ENCODE data around the gene CAVIN1. TPM values are rescaled to one million over a fixed set of nuclear protein-coding genes. Genes with fewer than 3 reads are reported as not detected.
"Not testable (repeated sequence)": the region's sequence is repeated elsewhere in the genome, so short reads cannot be mapped to it uniquely, and the experiment has no call there.

The CAVIN1 gene
- total RNA-seq, 2 donors from 2014 or later: 0.51 to 3.1 TPM

GRCh38 chr17:42363231-42363630, 59.8 kb downstream of the CAVIN1 start:
- peaks cover 13% of the 10 kb centered on the region for H3K9me3 ChIP-seq (ENCODE audit: control insufficient read depth, low read length)
- H3K27ac Mint-ChIP-seq: no peak overlapping the region
- H3K4me1 ChIP-seq (ENCODE audit: control insufficient read depth, insufficient read depth, low read length): no peaks in the 10 kb centered on the region
- no peak for DNase-seq
- TF ChIP-seq CTCF (conservative IDR thresholded peaks at IDR 0.05): no peak
- no peak overlapping the region for H3K4me3 Mint-ChIP-seq
- H3K4me1 Mint-ChIP-seq: peaks cover 24% of the 10 kb centered on the region
- no peak overlapping the region for H3K9ac ChIP-seq (ENCODE audit: extremely low read depth, low read length, poor library complexity, severe bottlenecking)
- H3K36me3 ChIP-seq (ENCODE audit: control insufficient read depth, insufficient read depth, low read length): no peaks in the 10 kb centered on the region
- peaks cover 5% of the 10 kb centered on the region for H3K9me3 Mint-ChIP-seq
- 86 to 97% methylated on average over 1 of the region's 1 CpG for WGBS, 2 experiments (ENCODE audit: insufficient coverage in 1 of 2, insufficient read length in 1 of 2)
- H3K27ac ChIP-seq (ENCODE audit: low read depth, low read length): no peak overlapping the region
- peaks cover 87% of the 10 kb centered on the region for H3K27me3 ChIP-seq (ENCODE audit: control insufficient read depth, insufficient read depth, low read length, poor library complexity, severe bottlenecking)
- H3K36me3 Mint-ChIP-seq (ENCODE audit: low read depth): peaks cover 3% of the 10 kb centered on the region
- H3K27me3 Mint-ChIP-seq (ENCODE audit: insufficient read depth): peaks cover 89% of the 10 kb centered on the region
- no peak overlapping the region for H3K4me3 ChIP-seq (ENCODE audit: low read length)

GRCh38 chr17:42362245-42362961, 60.7 kb downstream of the CAVIN1 start:
- no peak for DNase-seq
- peak overlapping the region; percentile 7 for H3K27ac ChIP-seq (ENCODE audit: low read depth, low read length)

GRCh38 chr17:42361781-42362186, 61.3 kb downstream of the CAVIN1 start:
- Mint-ChIP-seq H3K27me3 (ENCODE audit: insufficient read depth) (peaks cover 91% of the 10 kb centered on the region), H3K9me3 (peaks cover 5% of the 10 kb centered on the region), H3K4me3 (no peak overlapping the region), H3K36me3 (ENCODE audit: low read depth) (peaks cover 3% of the 10 kb centered on the region), H3K27ac (no peak overlapping the region), H3K4me1 (peaks cover 13% of the 10 kb centered on the region)
- DNase-seq: peak; percentile 59
- Histone ChIP-seq H3K27ac (ENCODE audit: low read depth, low read length) (peak overlapping the region; percentile 7), H3K4me1 (ENCODE audit: control insufficient read depth, insufficient read depth, low read length) (no peaks in the 10 kb centered on the region), H3K4me3 (ENCODE audit: low read length) (no peak overlapping the region), H3K9ac (ENCODE audit: extremely low read depth, low read length, poor library complexity, severe bottlenecking) (no peak overlapping the region), H3K27me3 (ENCODE audit: control insufficient read depth, insufficient read depth, low read length, poor library complexity, severe bottlenecking) (peaks cover 89% of the 10 kb centered on the region), H3K9me3 (ENCODE audit: control insufficient read depth, low read length) (peaks cover 13% of the 10 kb centered on the region), H3K36me3 (ENCODE audit: control insufficient read depth, insufficient read depth, low read length) (no peaks in the 10 kb centered on the region)
- WGBS, 2 experiments (ENCODE audit: insufficient coverage in 1 of 2, insufficient read length in 1 of 2): 22 to 30% methylated on average over 2 of the region's 2 CpGs
- no peak for TF ChIP-seq CTCF (conservative IDR thresholded peaks at IDR 0.05)

More at GRCh38 chr17:42362245-42362961, 60.7 kb downstream of the CAVIN1 start:
- peaks cover 87% of the 10 kb centered on the region for H3K27me3 ChIP-seq (ENCODE audit: control insufficient read depth, insufficient read depth, low read length, poor library complexity, severe bottlenecking)
- H3K4me3 ChIP-seq (ENCODE audit: low read length): no peak overlapping the region
- H3K4me1 ChIP-seq (ENCODE audit: control insufficient read depth, insufficient read depth, low read length): no peaks in the 10 kb centered on the region
- H3K36me3 ChIP-seq (ENCODE audit: control insufficient read depth, insufficient read depth, low read length): no peaks in the 10 kb centered on the region
- peaks cover 13% of the 10 kb centered on the region for H3K9me3 ChIP-seq (ENCODE audit: control insufficient read depth, low read length)
- H3K4me1 Mint-ChIP-seq: peaks cover 17% of the 10 kb centered on the region
- no peak overlapping the region for H3K9ac ChIP-seq (ENCODE audit: extremely low read depth, low read length, poor library complexity, severe bottlenecking)
- H3K9me3 Mint-ChIP-seq: peaks cover 5% of the 10 kb centered on the region
- WGBS, 2 experiments (ENCODE audit: insufficient coverage in 1 of 2, insufficient read length in 1 of 2): 92 to 94% methylated on average over 7 of the region's 7 CpGs
- peaks cover 88% of the 10 kb centered on the region for H3K27me3 Mint-ChIP-seq (ENCODE audit: insufficient read depth)
- no peak for TF ChIP-seq CTCF (conservative IDR thresholded peaks at IDR 0.05)
- no peak overlapping the region for H3K27ac Mint-ChIP-seq
- H3K4me3 Mint-ChIP-seq: no peak overlapping the region
- peaks cover 3% of the 10 kb centered on the region for H3K36me3 Mint-ChIP-seq (ENCODE audit: low read depth)

GRCh38 chr17:42360388-42360787, 62.7 kb downstream of the CAVIN1 start:
- not testable (repeated sequence) for H3K27ac Mint-ChIP-seq; H3K9ac ChIP-seq (ENCODE audit: extremely low read depth, low read length, poor library complexity, severe bottlenecking); H3K9me3 Mint-ChIP-seq; H3K36me3 Mint-ChIP-seq (ENCODE audit: low read depth); H3K27ac ChIP-seq (ENCODE audit: low read depth, low read length); H3K4me1 Mint-ChIP-seq; H3K36me3 ChIP-seq (ENCODE audit: control insufficient read depth, insufficient read depth, low read length); H3K4me1 ChIP-seq (ENCODE audit: control insufficient read depth, insufficient read depth, low read length); H3K4me3 Mint-ChIP-seq; DNase-seq
- H3K9me3 ChIP-seq (ENCODE audit: control insufficient read depth, low read length): peaks cover 13% of the 10 kb centered on the region
- 87% methylated on average over 2 of the region's 2 CpGs; no CpG with 5 or more reads in 1 of the 2 experiments for WGBS, 2 experiments (ENCODE audit: insufficient coverage in 1 of 2, insufficient read length in 1 of 2)
- H3K27me3 Mint-ChIP-seq (ENCODE audit: insufficient read depth): peaks cover 98% of the 10 kb centered on the region
- H3K27me3 ChIP-seq (ENCODE audit: control insufficient read depth, insufficient read depth, low read length, poor library complexity, severe bottlenecking): peaks cover 96% of the 10 kb centered on the region
- H3K4me3 ChIP-seq (ENCODE audit: low read length): peak overlapping the region; percentile 2

Data from endodermal cell (in vitro differentiated cells).